Suprapubic skin (tissue), 4 donors: ENCODE data around the gene LTC4S. TPM values are rescaled to one million over a fixed set of nuclear protein-coding genes. Genes with fewer than 3 reads are reported as not detected.
"Not testable (repeated sequence)": the region's sequence is repeated elsewhere in the genome, so short reads cannot be mapped to it uniquely, and the experiment has no call there.

Source experiments
- DNase-seq, 2 donors: peaks; one replicate each; pipeline ENCODE4 v3.0.0-alpha.2; 2019; ENCODE audit warnings: low spot score in 2 of 2
- H3K27ac ChIP-seq: fragments of 200-600 bp; sonication (generic); one replicate; pipeline ENCODE4 v1.5.1; 2019
- H3K27me3 ChIP-seq: fragments of 200-600 bp; sonication (generic); one replicate; pipeline ENCODE4 v1.5.1; 2019
- H3K36me3 ChIP-seq: fragments of 200-600 bp; sonication (generic); one replicate; pipeline ENCODE4 v1.5.1; 2019
- H3K4me1 ChIP-seq: fragments of 200-600 bp; sonication (generic); one replicate; pipeline ENCODE4 v1.5.1; 2019
- H3K4me3 ChIP-seq: fragments of 200-600 bp; sonication (generic); one replicate; pipeline ENCODE4 v1.5.1; 2019; ENCODE audit warnings: mild to moderate bottlenecking
- H3K9me3 ChIP-seq: fragments of 200-600 bp; sonication (generic); one replicate; pipeline ENCODE4 v1.5.1; 2019
- CTCF ChIP-seq, 2 donors: fragments of 200-600 bp in 1 of 2; fragments of 450-650 bp in 1 of 2; sonication (generic) in 1 of 2; IDR thresholded peaks; one replicate each; pipeline ENCODE4 v1.5.1; 2016 to 2019; ENCODE audit warnings: antibody characterized with exemption in 2 of 2, mild to moderate bottlenecking in 1 of 2, moderate library complexity in 1 of 2
- EP300 ChIP-seq: sonication (generic); formaldehyde crosslinking; IDR thresholded peaks from one replicate; pipeline ENCODE4 v1.6.1; 2017; ENCODE audit warnings: antibody characterized with exemption
- POLR2A ChIP-seq, 2 donors: fragments of 450-650 bp; IDR thresholded peaks; one replicate each; pipeline ENCODE4 v1.6.1; 2017; ENCODE audit warnings: antibody characterized with exemption in 2 of 2, mild to moderate bottlenecking in 2 of 2, moderate library complexity in 2 of 2
- POLR2AphosphoS5 ChIP-seq, 3 donors: sonication (generic); formaldehyde crosslinking; IDR thresholded peaks; one replicate each; pipeline ENCODE4 v1.6.1; 2017; ENCODE audit warnings: antibody characterized with exemption in 3 of 3
- WGBS: methylation state at CpG from one replicate; pipeline ENCODE4 v1.1.5; 2018; 5-methylcytosine and 5-hydroxymethylcytosine counted together
- total RNA-seq, 4 donors: library from RNA; depleted of rRNA; stranded (reverse); fragments of >200 nt; gene quantifications; one replicate each; pipeline ENCODE4 v1.1.0, GENCODE V29; 2016

LTC4S gene
- 1 to 10 TPM; 3.5 to 7.9 (median 4.5) TPM for total RNA-seq

DNA sequence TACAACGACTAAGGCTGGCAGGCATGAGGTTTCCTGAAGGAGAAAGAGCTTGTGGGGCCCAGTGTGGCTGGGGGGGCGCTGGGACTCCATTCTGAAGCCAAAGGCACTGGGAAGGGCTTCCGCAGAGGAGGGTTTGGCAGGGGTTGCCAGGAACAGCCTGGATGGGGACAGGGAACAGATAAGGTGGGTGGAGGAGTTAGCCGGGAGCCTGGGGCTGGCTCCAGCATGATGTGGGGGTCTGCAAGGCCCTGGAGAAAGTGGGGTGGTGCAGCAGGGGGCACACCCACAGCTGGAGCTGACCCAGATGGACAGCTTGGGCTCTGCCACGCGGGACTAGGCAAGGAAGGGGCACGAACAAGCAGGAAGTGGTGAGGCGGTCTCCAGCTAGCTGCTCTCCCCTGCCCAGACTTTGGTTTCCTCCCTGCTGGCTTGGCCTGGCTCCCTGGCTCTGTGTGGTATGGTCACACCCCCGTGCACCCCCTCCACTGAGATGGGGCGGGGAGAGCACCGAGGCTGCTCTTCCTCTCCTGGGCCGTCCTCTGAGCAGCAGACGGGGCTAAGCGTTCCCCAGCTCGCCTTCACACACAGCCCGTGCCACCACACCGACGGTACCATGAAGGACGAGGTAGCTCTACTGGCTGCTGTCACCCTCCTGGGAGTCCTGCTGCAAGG lies at the start of gene LTC4S:
Gene LTC4S (plus strand): TSS at position 519 of the 672 bp plus-strand sequence. CDS start 95 bp downstream, at position 614.
- Histone ChIP-seq H3K9me3 (no peaks in the 10 kb centered on the region), H3K27me3 (no peaks in the 10 kb centered on the region), H3K4me1 (peaks cover 57% of the 10 kb centered on the region), H3K27ac (peak within 1 kb of the TSS; percentile 48), H3K36me3 (peaks cover 14% of the 10 kb centered on the region), H3K4me3 (peak within 1 kb of the TSS; percentile 69)
- DNase-seq, result peak; percentile 90
- TF ChIP-seq POLR2AphosphoS5 (IDR thresholded peaks at IDR 0.05) (no peak), CTCF (IDR thresholded peaks at IDR 0.05) (no peak), POLR2A (IDR thresholded peaks at IDR 0.05) (no peak)
- 9% methylated on average over 6 of the region's 19 CpGs for WGBS

GRCh38 chr5:179744106-179744505 lies 49.7 kb upstream of the LTC4S start:
- H3K9me3 ChIP-seq, H3K4me3 ChIP-seq, H3K4me1 ChIP-seq, H3K27ac ChIP-seq, DNase-seq, H3K27me3 ChIP-seq, H3K36me3 ChIP-seq: not testable (repeated sequence)
- 91% methylated on average over 7 of the region's 7 CpGs for WGBS

- Histone ChIP-seq H3K27me3 (no peaks in the 10 kb centered on the region), H3K4me3 (no peak overlapping the region), H3K9me3 (no peaks in the 10 kb centered on the region), H3K4me1 (no peaks in the 10 kb centered on the region), H3K27ac (no peak overlapping the region), H3K36me3 (peaks cover 3% of the 10 kb centered on the region)
- 100% methylated on average over 2 of the region's 2 CpGs for WGBS
- TF ChIP-seq CTCF (IDR thresholded peaks at IDR 0.05) (no peak), POLR2AphosphoS5 (IDR thresholded peaks at IDR 0.05) (no peak), POLR2A (IDR thresholded peaks at IDR 0.05) (no peak), EP300 (no peak)
- DNase-seq, result no peak
These were observed 46.9 kb upstream of the LTC4S start for GRCh38 chr5:179746872-179747271.

GRCh38 chr5:179747811-179748210 lies 46.0 kb upstream of the LTC4S start:
- Histone ChIP-seq H3K36me3 (peaks cover 3% of the 10 kb centered on the region), H3K4me1 (no peaks in the 10 kb centered on the region), H3K27ac (no peak overlapping the region), H3K9me3 (no peaks in the 10 kb centered on the region), H3K27me3 (no peaks in the 10 kb centered on the region), H3K4me3 (no peak overlapping the region)
- TF ChIP-seq POLR2AphosphoS5 (IDR thresholded peaks at IDR 0.05), result no peak
- TF ChIP-seq EP300, result no peak
- 91% methylated on average over 3 of the region's 3 CpGs for WGBS
- no peak for DNase-seq

DNA sequence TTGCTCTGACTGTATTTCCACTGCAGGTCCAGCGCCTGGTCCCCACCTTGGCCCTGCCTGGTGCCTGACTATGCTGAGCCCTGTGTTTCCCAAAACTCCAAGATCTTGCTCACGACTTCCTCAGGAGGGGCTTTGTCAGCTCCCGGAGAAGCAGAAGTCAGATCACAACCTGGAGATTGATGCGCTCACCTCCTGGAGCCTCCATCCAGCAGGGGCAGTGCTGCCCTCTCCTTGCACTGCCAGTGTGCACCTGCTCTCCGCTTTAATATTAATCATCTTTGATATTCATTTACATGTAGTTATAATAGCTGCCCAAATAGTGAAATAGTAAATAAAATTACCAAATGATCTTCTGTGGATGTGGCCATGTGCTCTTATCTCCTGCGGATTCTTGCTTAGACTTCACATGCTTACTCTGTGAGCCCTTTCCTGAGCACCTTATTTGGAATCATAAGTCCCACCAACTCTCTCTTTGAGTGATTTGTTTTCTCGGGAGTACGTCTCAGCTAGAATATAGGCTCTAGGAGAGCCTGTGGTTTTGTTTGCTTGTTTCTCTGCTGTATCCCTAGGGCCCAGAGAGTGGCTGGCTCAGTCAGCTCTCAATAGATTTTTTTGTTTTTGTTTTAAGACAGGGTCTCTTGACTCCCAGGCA lies 43.8 kb upstream of the LTC4S start:
- DNase-seq, result no peak
- H3K36me3 ChIP-seq, result peaks cover 3% of the 10 kb centered on the region
- no peaks in the 10 kb centered on the region for H3K27me3 ChIP-seq
- H3K9me3 ChIP-seq, result no peaks in the 10 kb centered on the region
- 86% methylated on average over 8 of the region's 8 CpGs for WGBS
- TF ChIP-seq POLR2A (IDR thresholded peaks at IDR 0.05) (no peak), EP300 (no peak), POLR2AphosphoS5 (IDR thresholded peaks at IDR 0.05) (no peak), CTCF (IDR thresholded peaks at IDR 0.05) (no peak)
- H3K4me3 ChIP-seq, result no peak overlapping the region
- H3K27ac ChIP-seq, result no peak overlapping the region
- H3K4me1 ChIP-seq, result peaks cover 11% of the 10 kb centered on the region

GRCh38 chr5:179753971-179754370 lies 39.8 kb upstream of the LTC4S start:
- TF ChIP-seq EP300 (no peak), CTCF (IDR thresholded peaks at IDR 0.05) (no peak)
- no peak for DNase-seq
- H3K4me1 ChIP-seq, result peaks cover 11% of the 10 kb centered on the region

More at GRCh38 chr5:179753971-179754370, 39.8 kb upstream of the LTC4S start:
- Histone ChIP-seq H3K27ac (no peak overlapping the region), H3K27me3 (no peaks in the 10 kb centered on the region), H3K36me3 (peaks cover 3% of the 10 kb centered on the region), H3K9me3 (no peaks in the 10 kb centered on the region), H3K4me3 (no peak overlapping the region)
- WGBS, result 80% methylated on average over 5 of the region's 5 CpGs
